Measurements from ENCODE around the gene NINJ2. TPM values are rescaled to one million over a fixed set of nuclear protein-coding genes. Genes with fewer than 3 reads are reported as not detected.
A peak's percentile ranks its signal among the peaks of the same experiment; 100 is the strongest.

The NINJ2 gene
- total RNA-seq, 2 experiments from 2014 or later: 2.2 to 2.5 TPM

DNA sequence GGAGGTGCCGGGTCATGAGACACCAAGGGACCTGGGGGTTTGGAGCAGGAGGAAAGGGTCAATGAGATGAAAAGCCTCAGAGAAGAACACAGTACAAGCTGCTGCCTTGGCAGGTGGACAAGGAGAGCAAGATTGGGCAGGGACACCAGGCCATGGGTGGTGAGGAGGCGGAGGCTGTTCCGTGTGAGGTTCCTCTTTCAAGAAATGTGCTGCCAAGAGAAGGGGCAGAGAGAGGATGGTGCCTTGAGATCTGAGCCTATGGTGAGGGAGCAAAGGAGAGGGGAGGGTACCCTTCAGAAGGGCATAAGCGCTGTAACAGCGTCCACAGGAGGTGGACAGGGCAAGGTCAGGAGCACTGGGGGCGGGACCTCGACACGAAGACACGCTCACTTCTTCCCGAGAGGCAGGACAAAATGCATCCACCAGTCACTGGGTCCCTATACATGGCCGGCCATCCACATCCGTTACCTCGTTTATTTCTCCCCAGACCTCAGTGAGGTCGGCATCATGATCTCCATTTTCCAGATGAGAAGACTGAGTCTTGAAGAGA, 103.3 kb downstream of the NINJ2 start:
- H3K4me1 Mint-ChIP-seq (ENCODE audit: low read depth): peaks cover 43% of the 10 kb centered on the region
- H3K4me3 Mint-ChIP-seq: no peak overlapping the region
- intact Hi-C loops (cut with micrococcal nuclease): loop anchor here (10.0 kb wide), 1 partner anchor 385 kb away; the partner anchor contains the start of gene RAD52
- no peaks in the 10 kb centered on the region for H3K27me3 Mint-ChIP-seq
- no peak for DNase-seq
- no peaks in the 10 kb centered on the region for H3K9me3 Mint-ChIP-seq
- TF ChIP-seq, protein P1, sequence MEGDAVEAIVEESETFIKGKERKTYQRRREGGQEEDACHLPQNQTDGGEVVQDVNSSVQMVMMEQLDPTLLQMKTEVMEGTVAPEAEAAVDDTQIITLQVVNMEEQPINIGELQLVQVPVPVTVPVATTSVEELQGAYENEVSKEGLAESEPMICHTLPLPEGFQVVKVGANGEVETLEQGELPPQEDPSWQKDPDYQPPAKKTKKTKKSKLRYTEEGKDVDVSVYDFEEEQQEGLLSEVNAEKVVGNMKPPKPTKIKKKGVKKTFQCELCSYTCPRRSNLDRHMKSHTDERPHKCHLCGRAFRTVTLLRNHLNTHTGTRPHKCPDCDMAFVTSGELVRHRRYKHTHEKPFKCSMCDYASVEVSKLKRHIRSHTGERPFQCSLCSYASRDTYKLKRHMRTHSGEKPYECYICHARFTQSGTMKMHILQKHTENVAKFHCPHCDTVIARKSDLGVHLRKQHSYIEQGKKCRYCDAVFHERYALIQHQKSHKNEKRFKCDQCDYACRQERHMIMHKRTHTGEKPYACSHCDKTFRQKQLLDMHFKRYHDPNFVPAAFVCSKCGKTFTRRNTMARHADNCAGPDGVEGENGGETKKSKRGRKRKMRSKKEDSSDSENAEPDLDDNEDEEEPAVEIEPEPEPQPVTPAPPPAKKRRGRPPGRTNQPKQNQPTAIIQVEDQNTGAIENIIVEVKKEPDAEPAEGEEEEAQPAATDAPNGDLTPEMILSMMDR (IDR thresholded peaks at IDR 0.05): no peak
- no peak for ATAC-seq
- CTCF ChIA-PET: interaction anchor here (1.6 to 2.4 kb wide), 2 partner anchors 10 to 12 kb away, joined by 3 to 12 read pairs; no protein-coding TSS in a partner anchor
- no peak overlapping the region for H3K27ac Mint-ChIP-seq
- POLR2A ChIA-PET: no interaction called here
- H3K36me3 Mint-ChIP-seq (ENCODE audit: low read depth): peaks cover 2% of the 10 kb centered on the region

DNA sequence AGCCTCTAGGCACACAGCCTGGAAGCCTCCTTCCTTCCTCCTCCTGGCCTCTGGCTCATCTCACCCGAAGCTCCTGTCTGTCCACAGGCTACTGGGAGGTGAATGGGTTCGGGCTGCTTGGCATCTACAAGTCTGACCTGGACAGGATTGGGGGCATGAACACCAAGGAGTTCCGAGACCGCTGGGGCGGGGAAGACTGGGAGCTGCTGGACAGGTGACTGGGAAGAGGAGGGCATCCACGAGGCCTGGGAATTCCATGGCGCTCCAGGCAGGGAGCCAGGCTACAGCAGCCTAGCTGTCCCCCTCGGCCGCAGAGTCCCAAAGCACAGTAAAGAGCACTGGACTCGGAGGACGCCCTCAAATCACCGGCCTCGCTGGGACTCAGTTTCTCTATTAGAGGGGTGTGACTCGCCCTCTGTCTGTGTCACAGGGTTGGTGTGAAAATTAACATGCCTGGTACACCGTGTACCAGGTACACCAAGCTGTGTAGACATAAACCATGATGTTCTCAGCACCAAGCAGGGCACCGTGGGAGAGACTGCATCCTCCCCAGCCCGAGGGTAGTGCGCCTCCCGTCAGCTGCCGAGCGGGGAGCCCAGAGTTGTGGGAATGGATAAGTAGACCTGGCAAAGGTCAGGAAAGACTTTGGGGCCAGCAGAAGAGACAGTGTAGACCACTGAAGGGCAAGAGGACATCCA, 103.9 kb downstream of the NINJ2 start:
- intact Hi-C loops (cut with micrococcal nuclease): no loop called here
- CTCF ChIA-PET: interaction anchor here (0.9 to 2.4 kb wide), 3 partner anchors 11 to 19 kb away, joined by 3 to 12 read pairs (median 8); no protein-coding TSS in a partner anchor
- no peak overlapping the region for H3K27ac Mint-ChIP-seq
- H3K36me3 Mint-ChIP-seq (ENCODE audit: low read depth): peaks cover 2% of the 10 kb centered on the region
- peaks cover 37% of the 10 kb centered on the region for H3K4me1 Mint-ChIP-seq (ENCODE audit: low read depth)
- TF ChIP-seq, protein P1 (IDR thresholded peaks at IDR 0.05): no peak
- no peaks in the 10 kb centered on the region for H3K9me3 Mint-ChIP-seq
- POLR2A ChIA-PET: interaction anchor here (0.6 kb wide), 2 partner anchors 66 to 319 kb away, joined by 3 read pairs; no protein-coding TSS in a partner anchor
- DNase-seq (no peak), ATAC-seq (no peak)
- H3K27me3 Mint-ChIP-seq: no peaks in the 10 kb centered on the region
- H3K4me3 Mint-ChIP-seq: no peak overlapping the region

DNA sequence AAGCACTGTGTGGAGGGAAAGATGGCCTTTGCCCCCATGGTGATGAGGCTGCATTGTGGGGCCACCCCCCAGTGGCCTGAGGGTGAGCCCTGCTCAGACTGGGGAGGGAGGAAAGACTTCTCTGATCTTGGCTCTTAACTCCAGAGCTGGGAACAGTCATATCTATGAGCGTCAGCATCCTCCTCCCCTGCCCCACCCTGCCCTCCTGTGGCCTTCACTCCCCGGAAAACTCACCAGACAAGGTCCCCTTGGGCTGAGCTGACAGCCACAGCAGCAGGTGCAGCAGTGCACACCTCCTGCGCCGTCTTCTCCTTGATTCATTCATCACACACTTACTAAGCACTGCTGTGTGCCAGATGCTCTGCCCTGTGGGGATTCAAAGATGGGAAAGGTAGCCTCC, 104.7 kb downstream of the NINJ2 start:
- ATAC-seq (no peak), DNase-seq (no peak)
- no peaks in the 10 kb centered on the region for H3K27me3 Mint-ChIP-seq
- no peak overlapping the region for H3K4me3 Mint-ChIP-seq
- H3K36me3 Mint-ChIP-seq (ENCODE audit: low read depth): peaks cover 5% of the 10 kb centered on the region
- CTCF ChIA-PET: interaction anchor here (0.9 to 2.4 kb wide), 3 partner anchors 11 to 18 kb away, joined by 3 to 12 read pairs (median 8); no protein-coding TSS in a partner anchor
- H3K9me3 Mint-ChIP-seq: no peaks in the 10 kb centered on the region
- H3K4me1 Mint-ChIP-seq (ENCODE audit: low read depth): peaks cover 35% of the 10 kb centered on the region
- POLR2A ChIA-PET: interaction anchor here (0.6 kb wide), 1 partner anchor 320 kb away, joined by 3 read pairs; no protein-coding TSS in a partner anchor
- intact Hi-C loops (cut with micrococcal nuclease): no loop called here
- TF ChIP-seq, protein P1 (IDR thresholded peaks at IDR 0.05): no peak
- no peak overlapping the region for H3K27ac Mint-ChIP-seq

DNA sequence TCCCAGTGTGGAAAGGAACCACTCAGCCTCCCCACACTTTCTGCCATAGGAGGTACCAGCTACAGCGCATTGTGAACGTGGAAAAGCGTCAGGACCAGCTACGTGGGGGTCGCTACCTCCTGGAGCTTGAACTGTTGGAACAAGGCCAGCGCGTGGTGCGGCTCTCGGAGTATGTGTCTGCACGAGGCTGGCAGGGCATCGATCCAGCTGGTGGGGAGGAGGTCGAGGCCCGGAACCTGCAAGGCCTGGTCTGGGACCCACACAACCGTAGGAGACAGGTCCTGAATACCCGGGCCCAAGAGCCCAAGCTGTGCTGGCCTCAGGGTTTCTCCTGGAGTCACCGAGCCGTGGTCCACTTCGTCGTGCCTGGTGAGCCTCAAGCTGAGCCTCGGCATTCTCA, 106.7 kb downstream of the NINJ2 start:
- POLR2A ChIA-PET: interaction anchor here (0.6 kb wide), 1 partner anchor 9 kb away, joined by 3 read pairs; no protein-coding TSS in a partner anchor
- Mint-ChIP-seq H3K27ac (no peak overlapping the region), H3K4me3 (no peak overlapping the region), H3K36me3 (ENCODE audit: low read depth) (peaks cover 6% of the 10 kb centered on the region), H3K27me3 (no peaks in the 10 kb centered on the region), H3K9me3 (no peaks in the 10 kb centered on the region), H3K4me1 (ENCODE audit: low read depth) (peaks cover 39% of the 10 kb centered on the region)
- no peak for ATAC-seq
- TF ChIP-seq, protein P1 (IDR thresholded peaks at IDR 0.05): no peak
- CTCF ChIA-PET: interaction anchor here (1.2 to 3.2 kb wide), 4 partner anchors 9 to 103 kb away, joined by 3 to 14 read pairs (median 6); no protein-coding TSS in a partner anchor
- intact Hi-C loops (cut with micrococcal nuclease): no loop called here
- no peak for DNase-seq

DNA sequence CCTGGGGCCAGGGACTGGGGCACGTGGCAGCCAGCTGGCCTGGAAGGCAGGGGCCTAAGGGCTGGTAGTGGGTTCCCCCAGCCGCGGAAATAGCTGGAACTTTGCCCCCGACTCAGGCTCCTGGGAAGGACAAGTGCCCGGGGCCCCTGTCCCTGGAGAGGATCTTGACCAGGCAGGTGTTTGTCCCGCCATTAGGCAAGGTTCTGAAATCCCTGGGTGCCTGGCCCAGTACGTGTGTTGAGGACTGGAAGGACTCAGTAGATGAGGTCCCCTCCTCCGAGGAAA, 109.3 kb downstream of the NINJ2 start:
- TF ChIP-seq, protein P1 (IDR thresholded peaks at IDR 0.05): no peak
- peaks cover 6% of the 10 kb centered on the region for H3K36me3 Mint-ChIP-seq (ENCODE audit: low read depth)
- intact Hi-C loops (cut with micrococcal nuclease): no loop called here
- peak overlapping the region; percentile 87 for H3K27ac Mint-ChIP-seq
- DNase-seq (no peak), ATAC-seq (no peak)
- peaks cover 39% of the 10 kb centered on the region for H3K4me1 Mint-ChIP-seq (ENCODE audit: low read depth)
- H3K9me3 Mint-ChIP-seq: no peaks in the 10 kb centered on the region
- H3K27me3 Mint-ChIP-seq: no peaks in the 10 kb centered on the region
- H3K4me3 Mint-ChIP-seq: peak overlapping the region; percentile 85
- ChIA-PET CTCF (interaction anchor here (0.9 to 3.2 kb wide), 4 partner anchors 16 to 112 kb away, joined by 3 to 14 read pairs (median 4); no protein-coding TSS in a partner anchor), POLR2A (interaction anchor here (1.2 kb wide), 1 partner anchor 101 kb away, joined by 4 read pairs; no protein-coding TSS in a partner anchor)
